ENCODE results near the gene C1orf35. TPM values are rescaled to one million over a fixed set of nuclear protein-coding genes. Genes with fewer than 3 reads are reported as not detected.

The C1orf35 gene
- total RNA-seq, 1 donor from 2014 or later, result 11.8 TPM

DNA sequence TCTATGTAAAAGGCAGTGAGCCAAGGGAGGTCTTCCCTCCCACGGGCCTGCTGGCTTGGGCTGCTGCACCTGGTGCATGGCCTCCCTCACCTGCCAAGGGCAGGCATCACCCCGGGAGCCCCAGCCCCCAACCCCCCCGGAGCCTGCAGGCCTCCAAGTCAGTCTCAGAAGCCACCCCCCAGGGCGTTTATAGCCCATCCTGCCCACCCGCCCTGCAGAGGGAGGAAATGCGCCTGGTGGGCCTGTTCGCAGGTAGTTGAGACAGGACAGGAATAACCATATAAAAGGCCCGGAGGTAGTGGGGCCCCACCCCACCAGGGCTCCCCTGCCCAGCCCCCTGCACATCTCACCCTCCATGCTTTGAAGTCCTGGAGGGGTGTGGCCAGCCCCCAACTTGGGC lies 38.8 kb downstream of the C1orf35 start:
- Histone ChIP-seq H3F3A (ENCODE audit: low read depth) (no peaks in the 10 kb centered on the region), H3K4me2 (no peak overlapping the region), H3K4me3 (no peak overlapping the region), H3K4me1 (peaks cover 4% of the 10 kb centered on the region), H4K20me1 (ENCODE audit: low read depth) (no peaks in the 10 kb centered on the region), H3K27me3 (peaks cover 92% of the 10 kb centered on the region), H2AFZ (replicated peaks) (no peak overlapping the region), H3K9ac (no peak overlapping the region), H3K36me3 (no peaks in the 10 kb centered on the region), H3K79me2 (ENCODE audit: low read depth) (no peaks in the 10 kb centered on the region), H3K27ac (no peak overlapping the region), H3K9me3 (ENCODE audit: low read depth) (no peaks in the 10 kb centered on the region)
- Mint-ChIP-seq H3K9me3 (peaks cover 4% of the 10 kb centered on the region), H3K4me1 (peaks cover 10% of the 10 kb centered on the region), H3K36me3 (peaks cover 3% of the 10 kb centered on the region), H3K27ac (no peak overlapping the region), H3K27me3 (ENCODE audit: insufficient read depth, low read depth) (peaks cover 22% of the 10 kb centered on the region), H3K4me3 (no peak overlapping the region)
- no peak for TF ChIP-seq EZH2phosphoT487 (IDR thresholded peaks at IDR 0.05)
- TF ChIP-seq EZH2 (IDR thresholded peaks at IDR 0.05), result no peak
- TF ChIP-seq, protein P1, sequence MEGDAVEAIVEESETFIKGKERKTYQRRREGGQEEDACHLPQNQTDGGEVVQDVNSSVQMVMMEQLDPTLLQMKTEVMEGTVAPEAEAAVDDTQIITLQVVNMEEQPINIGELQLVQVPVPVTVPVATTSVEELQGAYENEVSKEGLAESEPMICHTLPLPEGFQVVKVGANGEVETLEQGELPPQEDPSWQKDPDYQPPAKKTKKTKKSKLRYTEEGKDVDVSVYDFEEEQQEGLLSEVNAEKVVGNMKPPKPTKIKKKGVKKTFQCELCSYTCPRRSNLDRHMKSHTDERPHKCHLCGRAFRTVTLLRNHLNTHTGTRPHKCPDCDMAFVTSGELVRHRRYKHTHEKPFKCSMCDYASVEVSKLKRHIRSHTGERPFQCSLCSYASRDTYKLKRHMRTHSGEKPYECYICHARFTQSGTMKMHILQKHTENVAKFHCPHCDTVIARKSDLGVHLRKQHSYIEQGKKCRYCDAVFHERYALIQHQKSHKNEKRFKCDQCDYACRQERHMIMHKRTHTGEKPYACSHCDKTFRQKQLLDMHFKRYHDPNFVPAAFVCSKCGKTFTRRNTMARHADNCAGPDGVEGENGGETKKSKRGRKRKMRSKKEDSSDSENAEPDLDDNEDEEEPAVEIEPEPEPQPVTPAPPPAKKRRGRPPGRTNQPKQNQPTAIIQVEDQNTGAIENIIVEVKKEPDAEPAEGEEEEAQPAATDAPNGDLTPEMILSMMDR (IDR thresholded peaks at IDR 0.05), result no peak
- DNase-seq (ENCODE audit: low spot score), result no peak

DNA sequence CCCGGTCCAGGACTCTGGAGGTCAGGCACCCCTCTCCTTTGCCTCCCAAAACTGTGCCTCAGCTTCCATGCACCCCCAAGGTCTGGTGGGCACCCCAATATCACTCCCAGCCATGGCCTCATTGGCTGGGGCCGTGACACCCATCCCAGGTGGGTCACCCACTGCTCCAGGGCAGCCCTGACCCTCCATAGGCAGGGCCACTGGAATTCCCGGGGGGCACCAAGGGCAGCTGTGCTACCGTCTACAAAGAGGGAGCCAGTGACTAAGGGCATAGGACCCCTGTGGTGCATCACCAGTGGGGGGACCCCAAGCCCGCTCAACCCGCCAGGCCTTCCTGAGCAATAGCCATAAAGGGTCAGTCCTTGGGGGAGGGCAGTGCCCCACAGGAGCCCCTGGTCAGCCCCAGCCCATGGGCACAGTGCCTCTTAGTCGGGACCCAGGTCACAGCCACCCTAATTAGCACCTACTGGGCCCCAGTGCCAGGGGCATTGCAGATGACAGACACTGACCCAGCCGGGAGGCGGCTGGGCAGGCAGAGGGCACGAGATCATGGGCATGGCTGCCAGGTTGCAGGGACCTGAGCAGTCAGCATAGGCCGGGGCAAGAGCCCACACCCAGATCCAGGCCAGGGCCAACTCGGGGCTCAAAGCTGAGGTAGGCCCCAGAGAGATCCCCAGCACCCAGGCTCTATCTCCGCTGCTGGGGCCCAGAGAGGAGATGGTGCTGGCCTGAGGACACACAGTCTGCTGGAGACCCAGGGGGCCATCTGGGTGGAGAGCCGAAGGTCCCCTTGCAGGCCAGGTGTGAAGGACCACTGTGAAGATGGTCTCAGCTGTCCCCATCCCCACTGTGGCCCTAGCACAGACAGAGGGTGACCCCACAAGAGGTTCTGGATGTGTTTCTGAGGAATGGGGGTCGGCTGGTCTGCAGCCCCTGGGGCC lies 39.6 kb downstream of the C1orf35 start:
- Histone ChIP-seq H2AFZ (replicated peaks) (no peak overlapping the region), H3K27me3 (peaks cover 92% of the 10 kb centered on the region), H3K4me1 (peaks cover 4% of the 10 kb centered on the region), H3K4me3 (no peak overlapping the region), H3K9ac (no peak overlapping the region), H3K4me2 (no peak overlapping the region), H3F3A (ENCODE audit: low read depth) (no peaks in the 10 kb centered on the region), H3K79me2 (ENCODE audit: low read depth) (no peaks in the 10 kb centered on the region), H3K9me3 (ENCODE audit: low read depth) (no peaks in the 10 kb centered on the region), H3K36me3 (no peaks in the 10 kb centered on the region), H4K20me1 (ENCODE audit: low read depth) (no peaks in the 10 kb centered on the region), H3K27ac (no peak overlapping the region)
- TF ChIP-seq, protein P1 (IDR thresholded peaks at IDR 0.05), result no peak
- no peak for TF ChIP-seq EZH2 (IDR thresholded peaks at IDR 0.05)
- no peak for TF ChIP-seq EZH2phosphoT487 (IDR thresholded peaks at IDR 0.05)
- no peak overlapping the region for H3K4me3 Mint-ChIP-seq
- peaks cover 24% of the 10 kb centered on the region for H3K27me3 Mint-ChIP-seq (ENCODE audit: insufficient read depth, low read depth)
- no peak overlapping the region for H3K27ac Mint-ChIP-seq
- H3K36me3 Mint-ChIP-seq, result peaks cover 3% of the 10 kb centered on the region
- H3K4me1 Mint-ChIP-seq, result peaks cover 10% of the 10 kb centered on the region
- DNase-seq (ENCODE audit: low spot score), result no peak
- peaks cover 4% of the 10 kb centered on the region for H3K9me3 Mint-ChIP-seq

DNA sequence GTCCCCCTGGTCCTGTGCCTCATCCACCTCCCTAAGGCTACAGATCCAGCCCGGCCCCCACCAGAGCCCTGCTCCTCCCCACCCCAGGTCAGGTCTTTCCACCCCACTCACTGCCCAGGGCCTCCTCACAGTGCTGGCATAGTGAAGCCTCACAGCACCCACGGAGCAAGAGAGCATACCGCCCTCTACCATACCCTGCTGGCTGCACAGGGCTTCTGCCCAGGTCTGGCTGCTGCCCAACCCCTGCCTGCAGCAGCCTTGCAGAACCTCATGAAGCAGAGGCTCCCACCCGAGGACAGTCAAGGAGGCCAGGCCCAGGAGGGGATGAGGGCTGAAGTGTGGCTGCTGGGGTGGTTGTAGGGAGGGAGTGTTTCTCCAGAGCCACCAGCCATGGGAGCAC lies 40.3 kb downstream of the C1orf35 start:
- Histone ChIP-seq H3K27me3 (peaks cover 92% of the 10 kb centered on the region), H3K36me3 (no peaks in the 10 kb centered on the region), H3K27ac (no peak overlapping the region), H3K4me2 (no peak overlapping the region), H2AFZ (replicated peaks) (no peak overlapping the region), H3K9me3 (ENCODE audit: low read depth) (no peaks in the 10 kb centered on the region), H4K20me1 (ENCODE audit: low read depth) (no peaks in the 10 kb centered on the region), H3K9ac (no peak overlapping the region), H3F3A (ENCODE audit: low read depth) (no peaks in the 10 kb centered on the region), H3K79me2 (ENCODE audit: low read depth) (no peaks in the 10 kb centered on the region), H3K4me3 (no peak overlapping the region), H3K4me1 (peaks cover 4% of the 10 kb centered on the region)
- Mint-ChIP-seq H3K4me3 (no peak overlapping the region), H3K9me3 (peaks cover 9% of the 10 kb centered on the region), H3K27me3 (ENCODE audit: insufficient read depth, low read depth) (peaks cover 30% of the 10 kb centered on the region), H3K36me3 (peaks cover 8% of the 10 kb centered on the region), H3K4me1 (peaks cover 14% of the 10 kb centered on the region), H3K27ac (no peak overlapping the region)
- TF ChIP-seq EZH2phosphoT487 (IDR thresholded peaks at IDR 0.05), result no peak
- no peak for TF ChIP-seq EZH2 (IDR thresholded peaks at IDR 0.05)
- no peak for DNase-seq (ENCODE audit: low spot score)

All from neural progenitor cell (in vitro differentiated cells).